Measurements from ENCODE around the gene MYL12A. TPM values are rescaled to one million over a fixed set of nuclear protein-coding genes. Genes with fewer than 3 reads are reported as not detected.

Gene MYL12A
- total and polyA plus RNA-seq, 2 of the 13 experiments (the other 11 are each of a cell fraction or from before 2014, with no cell fraction given), result 261 to 277 TPM

DNA sequence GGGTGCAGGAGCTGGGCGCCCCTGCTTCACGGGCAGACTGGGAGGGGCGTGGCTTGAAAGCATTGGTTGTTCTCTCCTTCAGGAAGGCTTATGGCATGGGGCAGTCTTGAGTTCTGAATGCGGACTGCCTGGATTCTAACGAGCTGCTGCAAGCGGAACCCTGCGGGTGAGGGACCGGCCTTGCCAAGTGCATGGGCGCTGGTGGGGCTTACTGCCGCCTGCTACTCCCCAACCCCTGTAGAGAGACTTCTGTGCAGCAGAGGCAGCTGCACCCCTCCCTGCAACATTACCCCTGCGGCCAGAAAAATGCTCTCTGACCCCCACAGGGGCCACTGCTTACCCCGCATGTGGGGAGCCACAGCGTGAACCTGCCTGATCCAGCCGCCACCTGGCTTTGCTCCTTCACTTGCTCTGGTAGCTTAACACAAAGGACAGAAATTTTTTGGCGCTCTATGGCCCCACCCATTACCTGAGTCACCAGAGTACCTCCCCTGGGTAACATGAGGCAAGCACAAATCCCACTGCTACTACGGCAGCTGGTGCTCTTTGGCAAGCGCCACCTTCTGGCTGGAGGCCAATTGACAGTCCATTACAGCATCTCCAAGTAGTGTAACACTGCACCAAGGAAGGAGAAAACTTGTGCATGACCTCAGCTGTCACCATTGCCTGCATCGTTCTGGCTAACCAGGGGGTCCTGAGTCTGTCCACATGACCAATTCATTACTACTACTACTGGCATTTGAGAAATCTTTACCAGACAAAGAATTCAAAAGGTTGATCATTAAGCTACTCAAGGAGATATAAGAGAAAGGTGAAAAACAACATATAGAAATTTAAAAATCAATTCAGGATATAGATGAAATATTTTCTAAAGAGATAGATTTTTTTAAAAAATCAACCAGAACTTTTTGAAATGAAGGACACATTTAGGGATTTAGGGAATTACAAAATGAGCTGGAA is 49.7 kb downstream of the MYL12A start (continued):
- TF ChIP-seq RBM22 (optimal IDR thresholded peaks at IDR 0.05; ENCODE audit: low read length), result no peak
- TF ChIP-seq NR3C1 (CRISPR knock-in tag; IDR thresholded peaks at IDR 0.05), result no peak
- no peak for TF ChIP-seq ZNF441 (CRISPR knock-in tag; IDR thresholded peaks at IDR 0.05; ENCODE audit: borderline replicate concordance)
- peak; percentile 73; the same call in 1 of the 2 replicates for TF ChIP-seq ZNF780A (CRISPR knock-in tag; IDR thresholded peaks at IDR 0.05)
- TF ChIP-seq PTBP1 (IDR thresholded peaks at IDR 0.05; ENCODE audit: low read depth, low read length, poor library complexity, severe bottlenecking), result no peak
- TF ChIP-seq MAFG (CRISPR knock-in tag; IDR thresholded peaks at IDR 0.05), result 0 out of 2 replicates have a peak, but pooled peaks have one; percentile 42
- TF ChIP-seq, protein P1, sequence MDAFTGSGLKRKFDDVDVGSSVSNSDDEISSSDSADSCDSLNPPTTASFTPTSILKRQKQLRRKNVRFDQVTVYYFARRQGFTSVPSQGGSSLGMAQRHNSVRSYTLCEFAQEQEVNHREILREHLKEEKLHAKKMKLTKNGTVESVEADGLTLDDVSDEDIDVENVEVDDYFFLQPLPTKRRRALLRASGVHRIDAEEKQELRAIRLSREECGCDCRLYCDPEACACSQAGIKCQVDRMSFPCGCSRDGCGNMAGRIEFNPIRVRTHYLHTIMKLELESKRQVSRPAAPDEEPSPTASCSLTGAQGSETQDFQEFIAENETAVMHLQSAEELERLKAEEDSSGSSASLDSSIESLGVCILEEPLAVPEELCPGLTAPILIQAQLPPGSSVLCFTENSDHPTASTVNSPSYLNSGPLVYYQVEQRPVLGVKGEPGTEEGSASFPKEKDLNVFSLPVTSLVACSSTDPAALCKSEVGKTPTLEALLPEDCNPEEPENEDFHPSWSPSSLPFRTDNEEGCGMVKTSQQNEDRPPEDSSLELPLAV (CRISPR knock-in tag; conservative IDR thresholded peaks at IDR 0.05; ENCODE audit: low read depth), result no peak
- TF ChIP-seq ZFY (CRISPR knock-in tag; IDR thresholded peaks at IDR 0.05), result peak; percentile 62; the same call in 1 of the 2 replicates
- no peak for TF ChIP-seq ZNF562 (CRISPR knock-in tag; IDR thresholded peaks at IDR 0.05; ENCODE audit: borderline replicate concordance)
- TF ChIP-seq TCF7 (IDR thresholded peaks at IDR 0.05; ENCODE audit: low read depth), result no peak
- TF ChIP-seq, protein P2, sequence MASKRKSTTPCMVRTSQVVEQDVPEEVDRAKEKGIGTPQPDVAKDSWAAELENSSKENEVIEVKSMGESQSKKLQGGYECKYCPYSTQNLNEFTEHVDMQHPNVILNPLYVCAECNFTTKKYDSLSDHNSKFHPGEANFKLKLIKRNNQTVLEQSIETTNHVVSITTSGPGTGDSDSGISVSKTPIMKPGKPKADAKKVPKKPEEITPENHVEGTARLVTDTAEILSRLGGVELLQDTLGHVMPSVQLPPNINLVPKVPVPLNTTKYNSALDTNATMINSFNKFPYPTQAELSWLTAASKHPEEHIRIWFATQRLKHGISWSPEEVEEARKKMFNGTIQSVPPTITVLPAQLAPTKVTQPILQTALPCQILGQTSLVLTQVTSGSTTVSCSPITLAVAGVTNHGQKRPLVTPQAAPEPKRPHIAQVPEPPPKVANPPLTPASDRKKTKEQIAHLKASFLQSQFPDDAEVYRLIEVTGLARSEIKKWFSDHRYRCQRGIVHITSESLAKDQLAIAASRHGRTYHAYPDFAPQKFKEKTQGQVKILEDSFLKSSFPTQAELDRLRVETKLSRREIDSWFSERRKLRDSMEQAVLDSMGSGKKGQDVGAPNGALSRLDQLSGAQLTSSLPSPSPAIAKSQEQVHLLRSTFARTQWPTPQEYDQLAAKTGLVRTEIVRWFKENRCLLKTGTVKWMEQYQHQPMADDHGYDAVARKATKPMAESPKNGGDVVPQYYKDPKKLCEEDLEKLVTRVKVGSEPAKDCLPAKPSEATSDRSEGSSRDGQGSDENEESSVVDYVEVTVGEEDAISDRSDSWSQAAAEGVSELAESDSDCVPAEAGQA (IDR thresholded peaks at IDR 0.05; ENCODE audit: low read depth), result no peak; the same call in 1 of the 2 replicates
- TF ChIP-seq, protein P2 (CRISPR knock-in tag; IDR thresholded peaks at IDR 0.05; ENCODE audit: borderline replicate concordance), result 0 out of 2 replicates have a peak, but pooled peaks have one; percentile 34
- TF ChIP-seq MEIS2 (CRISPR knock-in tag; IDR thresholded peaks at IDR 0.05), result 0 out of 2 replicates have a peak, but pooled peaks have one; percentile 33
- TF ChIP-seq FOXA3 (CRISPR knock-in tag; IDR thresholded peaks at IDR 0.05), result peak; percentile 70
- peak; percentile 65; the same call in 1 of the 2 replicates for TF ChIP-seq ZNF589 (CRISPR knock-in tag; conservative IDR thresholded peaks at IDR 0.05)
- TF ChIP-seq ZNF3 (CRISPR knock-in tag; IDR thresholded peaks at IDR 0.05), result no peak
- TF ChIP-seq ZNF20 (CRISPR knock-in tag; IDR thresholded peaks at IDR 0.05), result no peak
- TF ChIP-seq, protein P3, sequence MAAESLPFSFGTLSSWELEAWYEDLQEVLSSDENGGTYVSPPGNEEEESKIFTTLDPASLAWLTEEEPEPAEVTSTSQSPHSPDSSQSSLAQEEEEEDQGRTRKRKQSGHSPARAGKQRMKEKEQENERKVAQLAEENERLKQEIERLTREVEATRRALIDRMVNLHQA (CRISPR knock-in tag; IDR thresholded peaks at IDR 0.05), result 0 out of 2 replicates have a peak, but pooled peaks have one; percentile 23
- TF ChIP-seq ATF7 (IDR thresholded peaks at IDR 0.05), result no peak
- no peak for TF ChIP-seq ATF7 (CRISPR knock-in tag; IDR thresholded peaks at IDR 0.05)
- peak; percentile 78; the same call in 1 of the 2 replicates for TF ChIP-seq ZNF367 (CRISPR knock-in tag; IDR thresholded peaks at IDR 0.05; ENCODE audit: borderline replicate concordance)
- TF ChIP-seq CEBPG (CRISPR knock-in tag; IDR thresholded peaks at IDR 0.05), result peak; percentile 84
- no peak for TF ChIP-seq CEBPB (IDR thresholded peaks at IDR 0.05; ENCODE audit: borderline replicate concordance, low read depth, low read length)
